Activated naive CD8-positive, alpha-beta T cell treated with anti-CD3 and anti-CD28 coated beads, Interleukin-2, amount 50 U/mL, for 16 hours (primary cell): ENCODE results near the gene RTL5.
"Not testable (repeated sequence)": the region's sequence is repeated elsewhere in the genome, so short reads cannot be mapped to it uniquely, and the experiment has no call there.

ENCODE experiments used
- DNase-seq: peaks from one replicate; pipeline ENCODE4 v3.0.0-alpha.2; 2020; ENCODE audit warnings: low read depth, low spot score

Gene RTL5

DNA sequence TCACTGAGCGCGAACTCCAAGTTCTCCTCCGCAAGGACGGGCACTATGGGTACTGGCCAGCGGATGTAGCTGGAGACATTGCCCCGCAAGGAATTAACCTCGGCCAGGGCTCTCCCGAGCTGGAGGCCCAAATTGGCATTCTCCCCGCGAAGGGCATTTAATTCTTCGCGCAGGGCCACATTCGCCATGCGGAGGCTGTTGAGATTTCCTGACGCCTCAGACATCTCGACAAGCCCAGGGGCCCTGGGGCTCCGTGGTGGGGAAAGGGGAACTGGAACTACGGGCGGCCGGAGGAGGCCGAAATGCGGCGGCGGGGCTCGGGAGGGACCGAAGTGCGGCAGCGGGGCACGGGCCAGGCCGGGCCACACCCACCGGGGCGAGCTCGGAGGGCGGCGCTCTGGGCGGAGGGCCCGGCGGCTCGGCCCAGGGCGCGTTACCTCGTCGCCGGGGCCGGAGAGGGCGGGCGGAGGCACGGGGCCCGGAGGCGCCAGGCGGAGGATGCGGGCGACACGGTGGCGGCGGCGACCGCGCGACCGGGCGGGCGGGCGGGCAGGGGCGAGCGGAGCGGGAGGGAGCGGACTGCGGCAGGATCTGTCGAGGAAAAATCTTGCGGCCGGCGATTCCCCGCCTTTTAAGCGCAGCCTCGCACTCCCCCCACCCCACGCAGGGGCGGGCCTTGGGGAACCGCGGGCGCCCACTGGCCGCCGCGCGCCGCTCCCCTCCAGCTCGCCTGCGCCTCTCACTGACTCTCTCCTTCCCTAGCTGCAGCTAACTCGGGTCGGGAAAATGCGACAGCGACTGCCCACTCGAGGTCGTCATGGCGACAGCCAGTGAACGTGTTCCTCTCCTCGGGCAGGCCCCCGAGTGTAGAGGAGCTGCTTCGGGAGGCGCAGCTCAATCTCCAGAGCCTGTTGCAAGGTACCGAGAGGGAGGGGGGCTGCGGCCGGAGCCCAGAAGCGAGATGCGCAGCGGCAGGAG is at the start of gene RTL5:
Gene RTL5 (minus strand): TSS at position 599 of the 978 bp plus-strand sequence.
- DNase-seq, result no peak

DNA sequence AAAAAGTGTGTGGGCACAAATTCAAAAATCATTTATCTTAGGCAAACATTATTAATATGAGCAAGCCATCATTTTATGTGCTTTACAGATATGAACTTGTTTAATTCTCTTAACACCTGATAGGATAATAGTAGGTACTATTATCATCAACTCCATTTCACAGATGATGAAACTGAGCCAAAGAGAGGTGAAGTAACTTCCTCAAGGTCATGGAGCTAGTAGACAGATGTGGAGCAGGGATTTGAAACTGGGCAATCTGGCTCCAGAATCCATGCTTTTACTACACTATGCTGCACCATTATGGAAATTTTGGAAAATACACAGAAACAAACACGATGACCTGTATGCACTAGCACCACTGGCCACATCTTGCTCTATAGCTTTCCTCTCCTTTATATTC is 48.8 kb upstream of the RTL5 start:
- no peak for DNase-seq

- no peak for DNase-seq
These were observed 45.3 kb upstream of the RTL5 start for GRCh38 chrX:72176981-72177380.

DNA sequence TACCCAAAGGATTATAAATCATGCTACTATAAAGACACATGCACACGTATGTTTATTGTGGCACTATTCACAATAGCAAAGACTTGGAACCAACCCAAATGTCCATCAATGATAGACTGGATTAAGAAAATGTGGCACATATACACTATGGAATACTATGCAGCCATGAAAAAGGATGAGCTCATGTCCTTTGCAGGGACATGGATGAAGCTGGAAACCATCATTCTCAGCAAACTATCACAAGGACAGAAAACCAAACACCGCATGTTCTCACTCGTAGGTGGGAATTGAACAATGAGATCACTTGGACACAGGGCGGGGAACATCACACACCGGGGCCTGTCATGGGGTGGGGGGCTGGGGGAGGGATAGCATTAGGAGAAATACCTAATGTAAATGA is 44.6 kb upstream of the RTL5 start:
- not testable (repeated sequence) for DNase-seq

DNA sequence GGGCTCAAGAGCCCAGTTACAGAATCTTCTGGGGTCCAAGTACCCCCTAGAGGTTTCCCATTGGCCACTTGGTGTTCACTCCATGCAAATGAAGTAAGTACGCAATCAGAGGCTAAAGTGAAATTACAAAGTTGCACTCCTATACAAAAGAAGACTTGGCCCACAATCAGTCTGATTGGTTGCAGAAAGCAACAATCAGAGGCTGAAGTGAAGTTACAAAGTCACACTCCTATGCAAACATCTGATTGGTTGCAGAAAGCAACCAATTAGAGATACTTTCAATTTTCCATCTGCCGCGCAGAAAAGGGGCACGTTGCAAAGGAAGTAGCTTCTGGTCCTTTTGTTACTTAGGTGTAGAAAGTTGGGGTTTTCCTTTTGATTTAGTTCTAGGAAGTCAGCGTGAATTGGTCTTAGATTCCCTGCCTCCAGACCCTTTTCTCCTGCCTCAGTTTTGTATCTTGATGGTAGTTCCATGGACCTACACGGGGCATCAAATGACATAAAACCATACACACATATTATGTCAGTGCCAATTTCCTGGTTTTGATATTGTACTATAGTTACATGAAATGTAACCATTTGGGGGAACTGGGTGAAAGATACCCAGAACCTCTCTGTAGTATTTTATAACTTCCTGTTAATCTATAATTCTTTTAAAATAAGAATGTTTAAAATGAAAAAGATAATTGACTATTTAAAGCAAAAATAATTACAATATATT is 37.5 kb upstream of the RTL5 start:
- DNase-seq, result no peak

DNA sequence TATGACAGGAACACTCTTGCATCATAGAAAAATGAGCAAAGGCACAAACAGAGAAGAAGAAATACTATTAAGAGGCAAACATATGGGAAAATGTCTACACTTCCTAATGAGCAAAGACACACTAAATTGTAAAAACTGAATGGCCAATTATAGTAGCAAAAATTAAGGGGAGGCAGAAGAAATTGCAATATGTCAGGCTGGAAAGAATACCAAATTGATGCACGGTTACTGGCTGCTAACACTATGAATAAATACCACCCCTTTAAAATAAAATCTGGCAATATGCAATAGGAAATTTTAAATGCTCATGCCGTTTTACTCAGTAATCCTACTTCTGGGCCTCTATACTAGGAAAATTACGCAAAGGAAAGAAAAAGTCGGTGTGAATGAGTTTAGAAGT is 33.8 kb upstream of the RTL5 start:
- no peak for DNase-seq

GRCh38 chrX:72159769-72160168 is 28.1 kb upstream of the RTL5 start:
- no peak for DNase-seq

GRCh38 chrX:72158773-72159172 is 27.1 kb upstream of the RTL5 start:
- DNase-seq, result no peak

GRCh38 chrX:72146527-72146926 is 14.8 kb upstream of the RTL5 start:
- DNase-seq, result no peak

DNA sequence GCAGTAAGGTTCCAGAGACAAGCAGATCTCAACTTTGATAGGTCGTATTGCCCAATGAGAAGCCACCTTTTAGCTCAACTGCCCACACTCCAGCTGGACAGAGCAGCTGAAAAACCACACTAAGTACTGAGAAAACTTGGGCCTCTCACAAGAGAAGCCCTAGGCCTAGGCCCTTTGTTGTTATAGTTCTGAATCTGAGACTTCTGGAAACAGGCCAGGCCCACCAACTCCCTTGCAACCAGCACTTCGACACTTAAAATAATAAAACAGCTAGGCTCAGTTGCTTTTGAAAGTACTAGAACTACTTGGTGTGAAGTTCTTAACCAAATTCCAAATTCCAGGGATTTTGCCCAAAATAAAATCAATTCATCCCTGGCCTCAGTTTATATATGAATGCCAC is 13.5 kb upstream of the RTL5 start:
- no peak for DNase-seq

- no peak for DNase-seq
These were observed 11.8 kb upstream of the RTL5 start for GRCh38 chrX:72143609-72143907.

- no peak for DNase-seq
These were observed 11.3 kb upstream of the RTL5 start for GRCh38 chrX:72142794-72143608.

- no peak for DNase-seq
These were observed 10.5 kb upstream of the RTL5 start for GRCh38 chrX:72142094-72142793.

- no peak for DNase-seq
These were observed 9.8 kb upstream of the RTL5 start for GRCh38 chrX:72141372-72142004.

DNA sequence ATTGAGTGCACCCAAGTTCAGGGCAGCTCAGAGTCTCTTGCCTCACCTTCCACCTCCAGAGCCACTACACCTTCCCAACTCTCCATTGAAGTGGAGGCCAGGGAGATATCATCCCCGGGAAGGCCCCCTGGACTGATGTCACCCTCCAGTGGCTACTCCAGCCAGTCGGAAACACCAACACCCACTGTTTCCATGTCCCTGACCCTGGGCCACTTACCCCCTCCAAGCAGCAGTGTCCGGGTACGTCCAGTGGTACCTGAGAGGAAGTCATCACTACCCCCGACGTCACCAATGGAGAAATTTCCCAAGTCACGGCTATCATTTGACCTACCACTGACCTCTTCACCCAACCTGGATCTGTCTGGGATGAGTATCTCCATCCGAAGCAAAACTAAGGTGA is 7.8 kb upstream of the RTL5 start:
- no peak for DNase-seq

DNA sequence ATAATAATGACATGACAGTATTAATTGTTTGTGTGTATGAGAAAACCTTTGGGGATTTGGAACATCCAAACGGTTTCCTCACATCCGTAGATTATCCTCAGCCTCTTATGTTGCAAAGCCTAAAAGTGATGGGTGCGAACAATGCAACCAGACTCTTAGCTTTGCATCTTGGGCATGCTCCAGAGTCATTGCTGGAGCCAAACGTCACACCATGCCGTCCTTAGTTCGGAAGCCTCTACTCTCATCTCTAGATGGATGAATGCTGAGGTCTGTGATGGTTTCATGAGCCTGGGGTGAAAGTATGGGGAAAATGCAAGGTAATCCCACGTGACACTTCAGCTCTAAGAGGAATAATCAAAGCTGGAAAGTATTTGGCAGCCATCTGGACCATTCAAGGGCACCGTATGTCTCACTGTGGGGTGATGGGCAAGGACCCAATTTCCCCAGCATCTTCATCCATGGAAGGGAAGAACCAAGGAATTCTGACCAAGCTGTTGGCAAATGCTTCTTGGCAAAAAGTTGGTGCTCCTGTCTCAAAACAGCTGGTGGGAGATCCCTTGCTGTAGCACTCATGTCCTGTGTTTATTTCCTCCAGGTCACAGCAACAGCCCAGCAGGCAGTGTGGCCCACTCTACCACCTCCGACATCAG is 6.3 kb upstream of the RTL5 start:
- no peak for DNase-seq

GRCh38 chrX:72133851-72134546 is 2.3 kb upstream of the RTL5 start:
- no peak for DNase-seq

DNA sequence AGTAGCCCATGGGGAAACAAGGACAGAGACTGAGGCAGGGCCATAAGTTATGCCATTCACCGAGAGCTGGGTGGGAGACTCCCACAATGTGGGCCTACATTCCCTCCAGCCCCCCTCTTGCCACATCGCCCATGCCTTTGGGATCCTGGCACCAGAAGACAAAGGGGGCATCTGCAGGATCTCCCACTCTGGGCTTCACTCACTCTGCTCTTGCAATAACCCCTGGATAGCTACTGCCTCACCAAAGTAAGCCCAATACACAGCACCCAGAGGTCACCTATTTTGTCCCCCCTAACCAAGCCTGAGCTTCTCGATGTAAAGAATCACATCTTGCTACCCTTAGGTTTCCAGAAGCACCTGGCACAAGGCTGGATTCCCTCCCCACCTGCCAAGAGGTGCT is 741 bp upstream of the RTL5 start:
- DNase-seq, result no peak

- no peak for DNase-seq
These were observed 909 bp downstream of the RTL5 start for GRCh38 chrX:72130762-72131250.
